Measurements from ENCODE around the gene ITGA3. TPM values are rescaled to one million over a fixed set of nuclear protein-coding genes. Genes with fewer than 3 reads are reported as not detected.

ITGA3 gene
- total RNA-seq, 2 experiments from 2014 or later, result 2.3 to 2.4 TPM

- no peak for TF ChIP-seq CTCF (IDR thresholded peaks at IDR 0.05)
- CTCF ChIA-PET, result interaction anchor here (1.1 kb wide), 1 partner anchor 12 kb away, joined by 4 read pairs; no protein-coding TSS in a partner anchor
- intact Hi-C loops (cut with DNase I, micrococcal nuclease), result no loop called here
- H3K4me1 ChIP-seq (ENCODE audit: insufficient read depth, low read length), result no peaks in the 10 kb centered on the region
- peaks cover 41% of the 10 kb centered on the region for H3K36me3 ChIP-seq (ENCODE audit: insufficient read depth, low read length)
- POLR2A ChIA-PET, result interaction anchor here (1.5 kb wide), 1 partner anchor 11 kb away, joined by 4 read pairs; no protein-coding TSS in a partner anchor
- no peak overlapping the region for H3K27ac ChIP-seq (ENCODE audit: low read depth in 1 of 2, low read length in 2 of 2)
- H3K27me3 ChIP-seq (ENCODE audit: control insufficient read depth in 1 of 2, insufficient read depth in 2 of 2, low read length in 2 of 2), result no peaks in the 10 kb centered on the region
- Mint-ChIP-seq H3K9me3 (no peaks in the 10 kb centered on the region), H3K36me3 (ENCODE audit: low read depth) (peaks cover 38% of the 10 kb centered on the region), H3K4me3 (no peak overlapping the region), H3K27me3 (no peaks in the 10 kb centered on the region), H3K4me1 (ENCODE audit: low read depth) (no peaks in the 10 kb centered on the region), H3K27ac (no peak overlapping the region)
- H3K9me3 ChIP-seq (ENCODE audit: control insufficient read depth in 1 of 2, insufficient read depth in 1 of 2, low read length in 2 of 2), result no peaks in the 10 kb centered on the region
- H3K4me3 ChIP-seq (ENCODE audit: low read length), result no peak overlapping the region
- ATAC-seq (ENCODE audit: poor library complexity) (no peak), DNase-seq (no peak)
Measured at GRCh38 chr17:50106393-50107131, 50.7 kb downstream of the ITGA3 start.

GRCh38 chr17:50107790-50108414, 52.0 kb downstream of the ITGA3 start:
- no peaks in the 10 kb centered on the region for H3K27me3 Mint-ChIP-seq

GRCh38 chr17:50108556-50108955, 52.6 kb downstream of the ITGA3 start:
- H3K27ac ChIP-seq (ENCODE audit: low read depth in 1 of 2, low read length in 2 of 2), result no peak overlapping the region
- H3K4me1 Mint-ChIP-seq (ENCODE audit: low read depth), result no peaks in the 10 kb centered on the region
- no peaks in the 10 kb centered on the region for H3K4me1 ChIP-seq (ENCODE audit: insufficient read depth, low read length)
- H3K27ac Mint-ChIP-seq, result no peak overlapping the region
- H3K36me3 ChIP-seq (ENCODE audit: insufficient read depth, low read length), result peaks cover 41% of the 10 kb centered on the region
- ATAC-seq (ENCODE audit: poor library complexity) (no peak), DNase-seq (no peak)
- H3K9me3 Mint-ChIP-seq, result no peaks in the 10 kb centered on the region
- POLR2A ChIA-PET, result no interaction called here
- no peak overlapping the region for H3K4me3 ChIP-seq (ENCODE audit: low read length)
- intact Hi-C loops (cut with DNase I, micrococcal nuclease), result no loop called here
- peaks cover 38% of the 10 kb centered on the region for H3K36me3 Mint-ChIP-seq (ENCODE audit: low read depth)
- no peak overlapping the region for H3K4me3 Mint-ChIP-seq
- H3K27me3 ChIP-seq (ENCODE audit: control insufficient read depth in 1 of 2, insufficient read depth in 2 of 2, low read length in 2 of 2), result no peaks in the 10 kb centered on the region
- H3K27me3 Mint-ChIP-seq, result no peaks in the 10 kb centered on the region
- CTCF ChIA-PET, result interaction anchor here (1.7 kb wide), 1 partner anchor 14 kb away, joined by 3 read pairs; no protein-coding TSS in a partner anchor
- no peak for TF ChIP-seq CTCF (IDR thresholded peaks at IDR 0.05)
- H3K9me3 ChIP-seq (ENCODE audit: control insufficient read depth in 1 of 2, insufficient read depth in 1 of 2, low read length in 2 of 2), result no peaks in the 10 kb centered on the region

More at GRCh38 chr17:50107790-50108414, 52.0 kb downstream of the ITGA3 start:
- Mint-ChIP-seq H3K9me3 (no peaks in the 10 kb centered on the region), H3K4me1 (ENCODE audit: low read depth) (no peaks in the 10 kb centered on the region), H3K36me3 (ENCODE audit: low read depth) (peaks cover 38% of the 10 kb centered on the region), H3K4me3 (no peak overlapping the region), H3K27ac (no peak overlapping the region)
- Histone ChIP-seq H3K4me1 (ENCODE audit: insufficient read depth, low read length) (no peaks in the 10 kb centered on the region), H3K27ac (ENCODE audit: low read depth in 1 of 2, low read length in 2 of 2) (no peak overlapping the region), H3K4me3 (ENCODE audit: low read length) (no peak overlapping the region), H3K27me3 (ENCODE audit: control insufficient read depth in 1 of 2, insufficient read depth in 2 of 2, low read length in 2 of 2) (no peaks in the 10 kb centered on the region), H3K9me3 (ENCODE audit: control insufficient read depth in 1 of 2, insufficient read depth in 1 of 2, low read length in 2 of 2) (no peaks in the 10 kb centered on the region), H3K36me3 (ENCODE audit: insufficient read depth, low read length) (peaks cover 41% of the 10 kb centered on the region)
- no peak for TF ChIP-seq CTCF (IDR thresholded peaks at IDR 0.05)
- ChIA-PET CTCF (interaction anchor here (1.7 kb wide), 1 partner anchor 13 kb away, joined by 3 read pairs; no protein-coding TSS in a partner anchor), POLR2A (interaction anchor here (1.5 kb wide), 1 partner anchor 10 kb away, joined by 4 read pairs; no protein-coding TSS in a partner anchor)
- ATAC-seq (ENCODE audit: poor library complexity) (no peak), DNase-seq (no peak)
- intact Hi-C loops (cut with DNase I, micrococcal nuclease), result no loop called here

Measured in CD4-positive, alpha-beta T cell (primary cell).